ENCODE results near the gene ST6GALNAC2. TPM values are rescaled to one million over a fixed set of nuclear protein-coding genes. Genes with fewer than 3 reads are reported as not detected.
A peak's percentile ranks its signal among the peaks of the same experiment; 100 is the strongest.
"Not testable (repeated sequence)": the region's sequence is repeated elsewhere in the genome, so short reads cannot be mapped to it uniquely, and the experiment has no call there.

ST6GALNAC2 gene
- total and polyA plus RNA-seq, 12 donors: 0.50 to 37.8 (median 5.6) TPM

- H3K9me3 ChIP-seq (replicated peaks in 1 of 3): no peaks in the 10 kb centered on the region
- 34 to 42% (median 40%) methylated on average over 16 to 26 of the region's 26 CpGs for WGBS, 4 donors
- DNase-seq: peak in 4 of 7 donors; percentile 34 to 83 (median 44)
- peak overlapping the region in 4 of 5 donors; percentile 62 to 91 (median 75) for H3K27ac ChIP-seq
- H3K4me1 ChIP-seq (replicated peaks in 1 of 2): peaks cover 24 to 58% of the 10 kb centered on the region in 2 donors
- no peaks in the 10 kb centered on the region for H3K27me3 ChIP-seq
- no peak for TF ChIP-seq POLR2A (IDR thresholded peaks at IDR 0.05)
- peak in 2 of 6 experiments; percentile 26 to 38 for TF ChIP-seq CTCF (IDR thresholded peaks at IDR 0.05)
- H3K36me3 ChIP-seq (replicated peaks in 1 of 2): no peaks in the 10 kb centered on the region
- H3K4me3 ChIP-seq: no peak overlapping the region
- intact Hi-C loops (cut with DNase I): loop anchor here in 1 of 2 donors (10.0 kb wide), 2 partner anchors 57 to 97 kb away; partner anchors contain the start of gene ST6GALNAC2
These were observed 58.1 kb downstream of the ST6GALNAC2 start for GRCh38 chr17:76527430-76528111.

GRCh38 chr17:76527016-76527415 lies 58.6 kb downstream of the ST6GALNAC2 start:
- H3K27me3 ChIP-seq: not testable (repeated sequence)
- H3K4me1 ChIP-seq (replicated peaks in 1 of 2): peaks cover 24 to 58% of the 10 kb centered on the region in 2 donors

GRCh38 chr17:76525513-76525833 lies 60.2 kb downstream of the ST6GALNAC2 start:
- H3K4me1 ChIP-seq (replicated peaks in 1 of 2): peaks cover 24 to 48% of the 10 kb centered on the region in 2 donors
- H3K27ac ChIP-seq: peak overlapping the region in 1 of 5 donors; percentile 64
- not testable (repeated sequence) for H3K27me3 ChIP-seq; H3K9me3 ChIP-seq (replicated peaks in 1 of 3); H3K36me3 ChIP-seq (replicated peaks in 1 of 2); DNase-seq; H3K4me3 ChIP-seq
- 75 to 91% (median 81%) methylated on average over 7 to 8 of the region's 8 CpGs for WGBS, 4 donors
- intact Hi-C loops (cut with DNase I): loop anchor here in 1 of 2 donors (10.0 kb wide), 2 partner anchors 59 to 99 kb away; partner anchors contain the start of gene ST6GALNAC2

More at GRCh38 chr17:76527016-76527415, 58.6 kb downstream of the ST6GALNAC2 start:
- peak overlapping the region in 3 of 5 donors; percentile 69 to 91 (median 81) for H3K27ac ChIP-seq
- not testable (repeated sequence) for H3K9me3 ChIP-seq (replicated peaks in 1 of 3); H3K4me3 ChIP-seq; DNase-seq; H3K36me3 ChIP-seq (replicated peaks in 1 of 2)
- intact Hi-C loops (cut with DNase I): loop anchor here in 1 of 2 donors (10.0 kb wide), 2 partner anchors 58 to 98 kb away; partner anchors contain the start of gene ST6GALNAC2
- WGBS, 4 donors: 65 to 77% (median 72%) methylated on average over 9 of the region's 9 CpGs

GRCh38 chr17:76524598-76525512 lies 60.8 kb downstream of the ST6GALNAC2 start:
- H3K36me3 ChIP-seq (replicated peaks in 1 of 2): no peaks in the 10 kb centered on the region
- H3K27ac ChIP-seq: peak overlapping the region in 2 of 5 donors; percentile 48 to 64
- H3K4me1 ChIP-seq (replicated peaks in 1 of 2): peaks cover 24 to 41% of the 10 kb centered on the region in 2 donors
- no peak for TF ChIP-seq CTCF (IDR thresholded peaks at IDR 0.05)
- TF ChIP-seq POLR2A (IDR thresholded peaks at IDR 0.05): no peak
- intact Hi-C loops (cut with DNase I): loop anchor here (5.0 to 10.0 kb wide), 4 partner anchors 60 to 102 kb away; partner anchors contain the start of gene ST6GALNAC2 (in 2 of the 2)
- DNase-seq: peak; percentile 77 to 95 (median 91)
- H3K4me3 ChIP-seq: no peak overlapping the region
- no peaks in the 10 kb centered on the region for H3K9me3 ChIP-seq (replicated peaks in 1 of 3)
- 39 to 54% (median 45%) methylated on average over 20 to 25 of the region's 25 CpGs for WGBS, 4 donors
- no peaks in the 10 kb centered on the region for H3K27me3 ChIP-seq

Measured in adrenal gland (tissue), 12 donors.